Karpas-422 (cell line): Measurements from ENCODE around the gene TMTC4. TPM values are rescaled to one million over a fixed set of nuclear protein-coding genes. Genes with fewer than 3 reads are reported as not detected.
"Not testable (repeated sequence)": the region's sequence is repeated elsewhere in the genome, so short reads cannot be mapped to it uniquely, and the experiment has no call there.

Experiments used
- DNase-seq: peaks from one replicate; pipeline ENCODE4 v3.0.0-alpha.2; 2015
- H2AFZ ChIP-seq: fragments of 200-600 bp; sonication (generic); 2 replicates; pipeline ENCODE4 v1.6.1; 2014; ENCODE audit warnings: antibody characterized with exemption, low read length, mixed read lengths
- H3K27ac ChIP-seq: fragments of 200-600 bp; sonication (generic); 2 replicates; pipeline ENCODE4 v1.5.1; 2014; ENCODE audit warnings: mild to moderate bottlenecking, low read length, moderate library complexity
- H3K27me3 ChIP-seq: fragments of 200-600 bp; sonication (generic); 2 replicates; pipeline ENCODE4 v1.6.1; 2014; ENCODE audit warnings: low read length, mixed read lengths
- H3K36me3 ChIP-seq: fragments of 200-600 bp; sonication (generic); 2 replicates; pipeline ENCODE4 v1.6.1; 2014; ENCODE audit warnings: low read length, mixed read lengths; ENCODE audit not compliant: insufficient read depth
- H3K4me1 ChIP-seq: fragments of 200-600 bp; sonication (generic); 2 replicates; pipeline ENCODE4 v1.6.1; 2014; ENCODE audit warnings: mild to moderate bottlenecking, low read length, mixed read lengths
- H3K4me2 ChIP-seq: fragments of 200-600 bp; sonication (generic); 2 replicates; pipeline ENCODE4 v1.6.1; 2014; ENCODE audit warnings: low read length, low read depth, mild to moderate bottlenecking; ENCODE audit not compliant: poor library complexity, severe bottlenecking
- H3K4me3 ChIP-seq: fragments of 200-600 bp; sonication (generic); 2 replicates; pipeline ENCODE4 v1.5.1; 2014; ENCODE audit warnings: mild to moderate bottlenecking, antibody characterized with exemption, low read length, mixed read lengths
- H3K79me2 ChIP-seq: fragments of 200-600 bp; sonication (generic); 2 replicates; pipeline ENCODE4 v1.6.1; 2014; ENCODE audit warnings: mild to moderate bottlenecking, low read length, mixed read lengths
- H3K9ac ChIP-seq: fragments of 200-600 bp; sonication (generic); 2 replicates; pipeline ENCODE4 v1.6.0; 2014; ENCODE audit warnings: low read length
- H3K9me2 ChIP-seq: fragments of 200-600 bp; sonication (generic), shearing (Covaris generic); replicated peaks from 2 replicates; pipeline ENCODE4 v1.6.0; 2014; ENCODE audit warnings: mild to moderate bottlenecking, low read length, moderate library complexity; ENCODE audit not compliant: insufficient read depth
- H3K9me3 ChIP-seq: fragments of 300-700, 200-600 bp; sonication (generic); 2 replicates; pipeline ENCODE4 v1.6.1; 2014; ENCODE audit warnings: low read length, mixed read lengths
- H4K20me1 ChIP-seq: fragments of 200-600 bp; sonication (generic); 2 replicates; pipeline ENCODE4 v1.6.1; 2014; ENCODE audit warnings: mild to moderate bottlenecking, antibody characterized with exemption, low read length, low read depth; ENCODE audit not compliant: insufficient read depth
- total RNA-seq: library from RNA; depleted of rRNA; stranded (reverse); fragments of >200 nt; shearing (Covaris generic); gene quantifications from 2 replicates; pipeline ENCODE4 v1.2.3, GENCODE V29; 2014; ENCODE audit warnings: low replicate concordance

Gene TMTC4
- total RNA-seq, 1 experiment from 2014 or later: 62.7 TPM

- Histone ChIP-seq H3K79me2 (no peaks in the 10 kb centered on the region), H2AFZ (no peak overlapping the region), H3K9ac (no peak overlapping the region), H3K4me3 (no peak overlapping the region), H3K4me2 (no peak overlapping the region), H3K27me3 (no peaks in the 10 kb centered on the region), H3K9me2 (no peaks in the 10 kb centered on the region), H3K4me1 (no peaks in the 10 kb centered on the region), H3K27ac (no peak overlapping the region), H3K36me3 (peaks cover 39% of the 10 kb centered on the region; the same call in 1 of the 2 replicates), H4K20me1 (no peaks in the 10 kb centered on the region), H3K9me3 (no peaks in the 10 kb centered on the region)
- DNase-seq: no peak
Observed at GRCh38 chr13:100636004-100636403, 38.6 kb downstream of the TMTC4 start.

- Histone ChIP-seq H3K27me3 (no peaks in the 10 kb centered on the region), H3K4me1 (no peaks in the 10 kb centered on the region), H2AFZ (no peak overlapping the region), H3K27ac (no peak overlapping the region), H3K36me3 (peaks cover 44% of the 10 kb centered on the region; the same call in 1 of the 2 replicates), H3K9ac (no peak overlapping the region), H3K9me2 (no peaks in the 10 kb centered on the region), H3K4me3 (no peak overlapping the region), H3K4me2 (no peak overlapping the region), H3K79me2 (no peaks in the 10 kb centered on the region), H3K9me3 (no peaks in the 10 kb centered on the region), H4K20me1 (no peaks in the 10 kb centered on the region)
- DNase-seq: no peak
Observed at GRCh38 chr13:100634696-100635095, 39.9 kb downstream of the TMTC4 start.

- peaks cover 44% of the 10 kb centered on the region; the same call in 1 of the 2 replicates for H3K36me3 ChIP-seq
- H4K20me1 ChIP-seq: no peaks in the 10 kb centered on the region
Observed at GRCh38 chr13:100633461-100633860, 41.1 kb downstream of the TMTC4 start.

GRCh38 chr13:100630555-100630954 lies 44.0 kb downstream of the TMTC4 start:
- H3K27me3 ChIP-seq: no peaks in the 10 kb centered on the region
- H3K4me3 ChIP-seq: no peak overlapping the region
- H4K20me1 ChIP-seq: no peaks in the 10 kb centered on the region
- H2AFZ ChIP-seq: no peak overlapping the region
- no peak for DNase-seq
- no peaks in the 10 kb centered on the region for H3K9me3 ChIP-seq
- no peak overlapping the region for H3K4me2 ChIP-seq
- no peaks in the 10 kb centered on the region for H3K79me2 ChIP-seq
- H3K36me3 ChIP-seq: peaks cover 34% of the 10 kb centered on the region
- H3K9ac ChIP-seq: no peak overlapping the region
- H3K27ac ChIP-seq: no peak overlapping the region
- H3K9me2 ChIP-seq: no peaks in the 10 kb centered on the region
- no peaks in the 10 kb centered on the region for H3K4me1 ChIP-seq

More at GRCh38 chr13:100633461-100633860, 41.1 kb downstream of the TMTC4 start:
- Histone ChIP-seq H3K9me3 (no peaks in the 10 kb centered on the region), H3K27me3 (no peaks in the 10 kb centered on the region), H3K4me1 (no peaks in the 10 kb centered on the region), H2AFZ (no peak overlapping the region), H3K9ac (no peak overlapping the region), H3K4me2 (no peak overlapping the region), H3K79me2 (no peaks in the 10 kb centered on the region), H3K4me3 (no peak overlapping the region), H3K9me2 (no peaks in the 10 kb centered on the region), H3K27ac (no peak overlapping the region)
- no peak for DNase-seq

- Histone ChIP-seq H3K9me2 (no peaks in the 10 kb centered on the region), H3K4me2 (no peak overlapping the region), H4K20me1 (no peaks in the 10 kb centered on the region), H2AFZ (no peak overlapping the region), H3K4me1 (no peaks in the 10 kb centered on the region), H3K4me3 (no peak overlapping the region), H3K9me3 (no peaks in the 10 kb centered on the region), H3K27ac (no peak overlapping the region), H3K9ac (no peak overlapping the region), H3K27me3 (no peaks in the 10 kb centered on the region), H3K79me2 (no peaks in the 10 kb centered on the region), H3K36me3 (peaks cover 30% of the 10 kb centered on the region)
- DNase-seq: no peak
Observed at GRCh38 chr13:100627120-100627519, 47.5 kb downstream of the TMTC4 start.

- no peaks in the 10 kb centered on the region for H3K79me2 ChIP-seq
Observed at GRCh38 chr13:100625447-100625846, 49.1 kb downstream of the TMTC4 start.

GRCh38 chr13:100620792-100621191 lies 53.8 kb downstream of the TMTC4 start:
- no peak overlapping the region for H2AFZ ChIP-seq
- no peaks in the 10 kb centered on the region for H4K20me1 ChIP-seq
- no peaks in the 10 kb centered on the region for H3K9me2 ChIP-seq
- peaks cover 20% of the 10 kb centered on the region for H3K36me3 ChIP-seq
- no peaks in the 10 kb centered on the region for H3K4me1 ChIP-seq
- H3K9me3 ChIP-seq: no peaks in the 10 kb centered on the region
- no peak overlapping the region for H3K4me2 ChIP-seq
- H3K4me3 ChIP-seq: no peak overlapping the region
- H3K27me3 ChIP-seq: no peaks in the 10 kb centered on the region
- H3K27ac ChIP-seq: no peak overlapping the region
- H3K9ac ChIP-seq: no peak overlapping the region
- DNase-seq: no peak
- no peaks in the 10 kb centered on the region for H3K79me2 ChIP-seq

More at GRCh38 chr13:100625447-100625846, 49.1 kb downstream of the TMTC4 start:
- Histone ChIP-seq H3K4me3 (no peak overlapping the region), H3K27me3 (no peaks in the 10 kb centered on the region), H3K4me1 (no peaks in the 10 kb centered on the region), H4K20me1 (no peaks in the 10 kb centered on the region), H3K9ac (no peak overlapping the region), H3K36me3 (peaks cover 24% of the 10 kb centered on the region), H3K27ac (no peak overlapping the region), H2AFZ (no peak overlapping the region), H3K9me3 (no peaks in the 10 kb centered on the region), H3K4me2 (no peak overlapping the region), H3K9me2 (no peaks in the 10 kb centered on the region)
- no peak for DNase-seq

GRCh38 chr13:100619940-100620339 lies 54.7 kb downstream of the TMTC4 start:
- no peak for DNase-seq
- H3K27me3 ChIP-seq: no peaks in the 10 kb centered on the region
- no peak overlapping the region for H3K9ac ChIP-seq
- H3K79me2 ChIP-seq: no peaks in the 10 kb centered on the region
- no peak overlapping the region for H3K4me2 ChIP-seq
- H3K4me1 ChIP-seq: no peaks in the 10 kb centered on the region
- H3K9me2 ChIP-seq: no peaks in the 10 kb centered on the region
- no peak overlapping the region for H3K4me3 ChIP-seq
- H4K20me1 ChIP-seq: no peaks in the 10 kb centered on the region
- no peaks in the 10 kb centered on the region for H3K9me3 ChIP-seq
- H2AFZ ChIP-seq: no peak overlapping the region
- H3K27ac ChIP-seq: no peak overlapping the region
- peaks cover 13% of the 10 kb centered on the region for H3K36me3 ChIP-seq

GRCh38 chr13:100618897-100619296 lies 55.7 kb downstream of the TMTC4 start:
- not testable (repeated sequence) for H2AFZ ChIP-seq, H3K79me2 ChIP-seq, H3K9me2 ChIP-seq, H4K20me1 ChIP-seq, DNase-seq, H3K9me3 ChIP-seq, H3K4me2 ChIP-seq, H3K27ac ChIP-seq, H3K9ac ChIP-seq, H3K4me3 ChIP-seq, H3K36me3 ChIP-seq, H3K27me3 ChIP-seq, H3K4me1 ChIP-seq
